Activated CD8-positive, alpha-beta memory T cell treated with anti-CD3 and anti-CD28 coated beads, Interleukin-2, amount 50 U/mL, for 24 hours (primary cell): ENCODE measurements around the gene CCDC13.

Source experiments
- DNase-seq: peaks from one replicate; pipeline ENCODE4 v3.0.0-alpha.2; 2020; ENCODE audit errors: extremely low read depth

The CCDC13 gene

GRCh38 chr3:42800251-42800650, 27.2 kb upstream of the CCDC13 start:
- no peak for DNase-seq

DNA sequence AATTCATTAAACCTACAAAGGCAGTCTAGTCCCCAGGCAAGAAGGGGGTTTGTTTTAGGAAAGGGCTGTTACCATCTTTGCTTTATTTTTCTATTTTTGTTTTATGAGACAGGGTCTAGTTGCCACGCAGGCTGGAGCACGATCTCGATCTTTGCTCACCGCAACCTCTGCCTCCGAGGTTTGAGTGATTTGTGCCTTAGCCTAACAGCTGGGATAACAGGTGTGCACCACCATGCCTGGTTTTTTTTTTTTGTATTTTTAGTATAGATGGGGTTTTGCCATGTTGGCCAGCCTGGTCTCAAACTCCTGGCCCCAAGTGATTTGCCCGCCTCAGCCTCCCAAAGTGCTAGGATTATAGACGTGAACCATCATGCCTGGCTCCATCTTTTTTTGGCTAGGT, 26.3 kb upstream of the CCDC13 start:
- no peak for DNase-seq

DNA sequence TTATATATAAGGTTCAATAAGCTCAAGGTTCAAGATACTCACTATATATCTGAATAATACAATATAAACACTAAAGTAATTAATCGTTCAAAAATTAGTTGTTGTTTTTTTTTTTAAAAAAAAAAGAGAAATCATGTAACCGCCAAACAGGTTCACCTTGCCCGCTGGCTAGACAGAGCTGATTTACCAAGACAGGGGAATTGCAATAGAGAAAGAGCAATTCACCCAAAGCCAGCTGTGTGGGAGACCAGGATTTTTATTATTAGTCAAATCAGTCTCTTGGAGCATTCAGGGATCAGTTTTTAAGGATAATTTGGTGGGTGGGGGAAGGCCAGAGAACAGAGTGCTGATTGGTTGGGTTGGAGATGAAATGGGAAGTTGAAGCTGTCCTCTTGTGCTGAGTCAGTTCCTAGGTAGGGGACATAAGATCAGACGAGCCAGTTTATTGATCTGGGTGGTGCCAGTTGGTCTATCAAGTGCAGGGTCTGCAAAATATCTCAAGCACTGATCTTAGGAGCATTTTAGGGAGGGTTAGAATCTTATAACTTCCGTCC, 23.4 kb upstream of the CCDC13 start:
- DNase-seq = no peak

DNA sequence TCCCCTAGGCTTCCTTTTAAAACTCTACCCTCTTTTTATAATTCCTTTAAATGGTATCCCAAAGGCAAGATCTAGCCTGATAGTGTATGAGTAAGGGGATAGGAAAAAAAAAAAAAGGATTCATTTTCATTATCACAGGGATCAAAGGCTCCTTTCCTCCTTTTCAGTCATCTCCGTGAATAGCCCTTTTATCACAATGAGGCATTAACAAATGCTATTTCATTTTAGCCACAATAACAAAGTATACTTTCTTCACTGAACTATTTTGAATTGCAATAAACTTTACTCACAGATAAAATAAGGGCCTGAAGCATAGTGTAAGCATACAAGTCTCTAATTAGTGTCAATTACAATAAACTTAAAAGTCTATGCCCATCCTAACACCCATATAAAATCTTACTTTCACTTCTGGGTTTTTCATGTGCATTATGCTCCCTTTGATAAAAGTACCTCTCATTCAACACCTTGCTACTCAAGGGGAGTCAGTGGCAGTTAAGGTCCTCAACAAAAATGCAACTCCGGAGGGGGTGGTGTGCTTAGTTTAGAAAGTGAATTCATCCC, 22.6 kb upstream of the CCDC13 start:
- no peak for DNase-seq

- no peak for DNase-seq
Observed at GRCh38 chr3:42790714-42791229, 17.7 kb upstream of the CCDC13 start.

DNA sequence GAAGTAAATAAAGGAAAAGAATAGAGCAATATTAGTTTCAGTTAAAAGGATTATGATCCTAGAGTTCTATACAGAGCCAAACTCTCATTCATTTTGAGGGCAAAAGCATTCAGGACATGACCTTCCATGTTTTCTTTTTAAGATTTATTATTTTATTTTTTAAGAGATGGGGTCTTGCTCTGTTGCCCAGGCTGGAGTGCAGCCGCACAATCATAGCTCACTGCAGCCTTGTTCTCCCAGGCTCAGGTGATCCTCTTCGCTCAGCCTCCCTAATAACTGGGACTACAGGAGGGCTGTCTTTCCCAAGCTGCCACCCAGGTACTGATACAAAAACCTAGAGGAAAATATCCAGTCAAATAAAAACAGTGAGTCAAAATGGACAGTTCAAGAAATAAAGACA, 13.6 kb upstream of the CCDC13 start:
- no peak for DNase-seq

GRCh38 chr3:42786212-42786611, 13.2 kb upstream of the CCDC13 start:
- DNase-seq = no peak

- no peak for DNase-seq
Observed at GRCh38 chr3:42780892-42781700, 8.0 kb upstream of the CCDC13 start.

GRCh38 chr3:42780398-42780797, 7.3 kb upstream of the CCDC13 start:
- no peak for DNase-seq

- DNase-seq = no peak
Observed at GRCh38 chr3:42778644-42779043, 5.6 kb upstream of the CCDC13 start.

DNA sequence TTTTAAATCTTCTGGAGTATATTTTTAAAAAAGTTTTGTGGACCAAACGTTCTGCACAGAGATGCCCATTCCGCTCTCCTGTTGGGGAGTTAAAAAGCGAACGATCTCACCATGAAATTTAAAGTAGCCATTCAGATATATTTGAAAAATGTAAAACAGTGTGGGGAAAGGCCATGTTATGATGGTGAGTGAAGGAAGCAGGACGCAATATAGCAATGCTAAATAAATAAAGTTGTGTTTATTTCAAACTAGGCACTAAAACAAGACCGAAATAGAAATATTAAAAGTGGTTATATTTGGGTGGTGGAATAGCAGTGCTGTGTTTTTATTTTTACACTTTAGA, 327 bp upstream of the CCDC13 start:
- DNase-seq = no peak

DNA sequence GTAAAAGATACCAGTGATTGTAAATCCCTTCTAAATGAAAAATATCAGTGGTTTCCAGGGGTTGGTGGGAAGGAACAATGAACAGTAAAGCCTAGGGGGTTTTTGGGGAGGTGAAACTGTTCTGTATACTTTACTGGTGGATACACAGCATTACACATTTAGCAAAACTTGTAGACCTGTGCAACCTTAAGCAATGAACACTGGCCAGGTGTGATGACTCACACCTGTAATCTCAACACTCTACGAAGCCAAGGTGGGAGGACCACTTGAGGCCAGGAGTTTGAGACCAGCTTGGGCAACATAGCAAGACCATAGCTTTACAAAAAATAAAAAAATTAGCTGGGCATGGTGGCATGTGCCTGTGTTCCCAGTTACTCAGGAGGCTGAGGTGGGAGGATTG, 1.8 kb downstream of the CCDC13 start:
- no peak for DNase-seq

DNA sequence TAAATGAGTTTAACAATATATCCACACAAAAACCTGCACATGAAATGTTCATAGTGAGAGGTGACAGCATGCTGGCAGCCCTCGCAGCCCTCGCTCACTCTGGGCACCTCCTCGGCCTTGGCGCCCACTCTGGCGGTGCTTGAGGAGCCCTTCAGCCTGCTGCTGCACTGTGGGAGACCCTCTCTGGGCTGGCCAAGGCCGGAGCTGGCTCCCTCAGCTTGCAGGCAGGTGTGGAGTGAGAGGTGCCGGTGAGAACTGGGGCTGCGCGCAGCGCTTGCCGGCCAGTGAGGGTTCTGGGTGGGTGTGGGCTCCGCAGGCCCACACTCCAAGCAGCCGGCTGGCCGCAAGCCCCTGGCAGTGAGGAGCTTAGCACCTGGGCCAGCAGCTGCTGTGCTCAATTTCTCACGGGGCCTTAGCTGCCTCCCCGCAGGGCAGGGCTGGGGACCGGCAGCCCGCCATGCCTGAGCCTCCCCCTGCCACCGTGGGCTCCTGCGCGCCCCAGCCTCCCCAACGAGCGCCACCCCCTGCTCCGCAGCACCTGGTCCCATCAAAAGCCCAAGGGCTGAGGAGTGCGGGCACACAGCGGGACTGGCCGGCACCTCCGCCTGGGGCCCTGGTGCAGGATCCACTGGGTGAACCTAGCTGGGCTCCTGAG, 3.4 kb downstream of the CCDC13 start:
- no peak for DNase-seq

GRCh38 chr3:42764561-42765295, 8.3 kb downstream of the CCDC13 start:
- no peak for DNase-seq

DNA sequence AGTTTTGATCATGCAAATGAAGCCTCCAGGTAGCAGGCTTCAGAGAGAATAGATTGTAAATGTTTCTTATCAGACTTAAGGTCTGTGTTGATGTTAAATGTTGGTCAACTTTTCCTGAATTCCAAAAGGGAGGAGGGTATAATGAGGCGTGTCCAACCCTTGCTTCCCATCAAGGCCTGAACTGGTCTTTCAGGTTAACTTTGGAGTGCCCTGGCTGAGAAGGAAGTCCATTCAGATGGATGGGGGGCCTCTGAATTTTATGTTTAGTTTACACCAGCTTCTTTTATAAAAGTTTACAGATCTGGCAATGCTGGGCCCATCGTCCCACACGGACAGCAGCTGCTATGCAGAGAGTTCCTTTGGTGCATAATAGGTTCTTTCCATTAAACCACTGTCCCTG, 8.9 kb downstream of the CCDC13 start:
- no peak for DNase-seq

GRCh38 chr3:42763021-42763420, 10.0 kb downstream of the CCDC13 start:
- no peak for DNase-seq

DNA sequence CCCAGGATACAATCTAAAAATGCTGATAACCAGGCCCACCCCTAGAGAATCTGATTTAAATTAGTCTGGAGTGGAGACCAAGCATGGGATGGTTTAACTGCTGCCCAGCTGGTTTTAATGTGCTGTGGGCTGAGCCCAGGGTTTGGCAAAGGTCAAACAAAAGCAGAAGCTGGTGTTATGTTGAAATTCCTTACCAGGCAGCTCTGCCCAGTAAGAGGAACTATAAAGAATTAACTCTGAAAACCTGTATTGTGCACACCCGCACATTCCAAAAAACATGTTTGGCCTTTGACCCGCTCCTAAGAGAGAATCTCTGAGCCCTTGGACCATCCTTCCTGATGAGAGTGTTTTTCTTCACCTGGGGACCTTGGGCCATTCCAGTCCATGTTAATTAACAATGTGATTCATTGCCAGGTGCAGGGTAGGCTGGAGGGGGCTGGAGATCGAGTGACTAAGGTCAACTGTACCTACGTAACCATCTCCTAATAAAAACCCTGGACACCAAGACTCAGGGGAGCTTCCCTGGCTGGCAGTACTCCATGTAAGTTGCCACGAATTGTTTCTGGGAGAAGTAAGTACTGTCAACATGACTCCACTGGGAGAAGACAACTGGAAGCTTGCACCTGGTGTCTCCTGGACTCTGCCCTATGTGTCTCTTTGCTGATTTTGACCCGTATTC, 10.9 kb downstream of the CCDC13 start:
- DNase-seq = no peak

- no peak for DNase-seq
Observed at GRCh38 chr3:42758126-42758525, 14.9 kb downstream of the CCDC13 start.

GRCh38 chr3:42756681-42757213, 16.3 kb downstream of the CCDC13 start:
- DNase-seq = no peak

GRCh38 chr3:42755681-42756578, 17.1 kb downstream of the CCDC13 start:
- DNase-seq = no peak
